Epithelial cell of proximal tubule (primary cell): ENCODE data around the gene PPP1R13B. TPM values are rescaled to one million over a fixed set of nuclear protein-coding genes. Genes with fewer than 3 reads are reported as not detected.
"Not testable (repeated sequence)": the region's sequence is repeated elsewhere in the genome, so short reads cannot be mapped to it uniquely, and the experiment has no call there.

Experiments used
- DNase-seq: peaks from one replicate; pipeline ENCODE4 v3.0.0-alpha.2; 2011; ENCODE audit warnings: low read depth
- H3K4me3 ChIP-seq: 2 replicates; pipeline ENCODE4 v1.5.1; 2011; ENCODE audit warnings: low read depth, mild to moderate bottlenecking, low read length
- total RNA-seq: library from RNA; depleted of rRNA; stranded (reverse); fragments of >200 nt; gene quantifications from 2 replicates; pipeline ENCODE4 v1.2.3, GENCODE V29; 2015
- TF ChIP-seq, protein P1 (sequence below): conservative IDR thresholded peaks from 2 replicates; pipeline ENCODE4 v1.5.1; 2012; ENCODE audit warnings: low read depth, mild to moderate bottlenecking, low read length

Gene PPP1R13B
- total RNA-seq, 1 donor from 2014 or later, result 11.1 TPM

DNA sequence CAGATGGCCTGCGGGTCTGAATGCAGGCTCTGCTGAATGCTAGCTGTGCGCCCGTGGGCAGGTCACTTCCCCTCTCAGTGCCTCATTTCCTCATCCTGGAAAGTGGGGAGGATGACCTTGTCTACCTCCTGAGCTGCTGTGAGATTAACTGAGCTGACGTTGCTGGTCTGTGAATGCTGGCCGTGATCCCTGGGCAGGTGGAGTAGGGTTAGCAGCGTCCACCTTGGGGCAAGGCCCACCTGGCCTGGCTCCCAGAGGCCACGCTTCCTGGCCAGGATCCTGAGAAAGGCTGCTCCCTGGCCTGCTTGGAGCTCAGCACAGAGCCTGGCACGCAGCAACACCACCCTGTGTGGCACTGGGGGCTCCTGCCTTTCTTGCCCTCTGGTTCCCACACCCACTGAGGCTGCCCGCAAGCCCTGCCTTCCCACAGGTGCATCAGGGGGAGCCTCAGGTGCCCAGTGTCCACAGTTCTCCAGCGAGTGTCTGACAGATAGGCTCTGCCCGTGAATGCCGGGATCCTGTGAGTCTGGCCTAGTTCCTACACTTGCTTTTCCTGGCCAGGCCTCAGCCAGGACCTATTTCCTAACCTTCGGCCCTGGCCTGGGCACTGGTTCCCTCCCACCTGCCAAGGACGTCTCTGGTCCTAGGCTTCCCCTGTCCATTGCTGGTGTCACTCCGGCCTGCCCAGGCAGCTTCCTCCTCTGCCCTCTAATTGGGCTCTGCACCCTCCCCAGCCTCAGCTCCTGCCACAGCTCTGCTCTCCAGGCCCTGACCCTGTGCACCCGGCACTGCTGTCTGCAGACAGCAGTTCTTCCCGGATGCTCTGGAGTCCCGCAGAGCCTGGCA, 43.7 kb upstream of the PPP1R13B start:
- TF ChIP-seq, protein P1, sequence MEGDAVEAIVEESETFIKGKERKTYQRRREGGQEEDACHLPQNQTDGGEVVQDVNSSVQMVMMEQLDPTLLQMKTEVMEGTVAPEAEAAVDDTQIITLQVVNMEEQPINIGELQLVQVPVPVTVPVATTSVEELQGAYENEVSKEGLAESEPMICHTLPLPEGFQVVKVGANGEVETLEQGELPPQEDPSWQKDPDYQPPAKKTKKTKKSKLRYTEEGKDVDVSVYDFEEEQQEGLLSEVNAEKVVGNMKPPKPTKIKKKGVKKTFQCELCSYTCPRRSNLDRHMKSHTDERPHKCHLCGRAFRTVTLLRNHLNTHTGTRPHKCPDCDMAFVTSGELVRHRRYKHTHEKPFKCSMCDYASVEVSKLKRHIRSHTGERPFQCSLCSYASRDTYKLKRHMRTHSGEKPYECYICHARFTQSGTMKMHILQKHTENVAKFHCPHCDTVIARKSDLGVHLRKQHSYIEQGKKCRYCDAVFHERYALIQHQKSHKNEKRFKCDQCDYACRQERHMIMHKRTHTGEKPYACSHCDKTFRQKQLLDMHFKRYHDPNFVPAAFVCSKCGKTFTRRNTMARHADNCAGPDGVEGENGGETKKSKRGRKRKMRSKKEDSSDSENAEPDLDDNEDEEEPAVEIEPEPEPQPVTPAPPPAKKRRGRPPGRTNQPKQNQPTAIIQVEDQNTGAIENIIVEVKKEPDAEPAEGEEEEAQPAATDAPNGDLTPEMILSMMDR, result no peak
- H3K4me3 ChIP-seq, result no peak overlapping the region
- no peak for DNase-seq

DNA sequence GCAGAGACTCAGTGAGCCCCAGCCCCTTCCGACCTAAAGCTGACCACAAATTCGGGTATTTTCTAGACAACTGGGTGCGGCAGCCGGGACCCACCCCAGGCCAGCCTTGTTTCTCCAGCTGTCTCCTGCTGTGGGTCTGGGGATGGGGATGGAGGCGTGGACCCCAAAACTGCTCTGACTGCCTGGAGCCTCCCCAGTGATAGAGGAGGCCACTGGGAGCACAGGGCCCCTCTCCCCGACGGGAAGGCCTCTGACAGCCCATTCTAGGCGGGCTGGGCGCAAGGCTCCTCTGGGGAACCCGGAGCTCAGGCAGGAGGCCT, 42.6 kb upstream of the PPP1R13B start:
- TF ChIP-seq, protein P1, result no peak
- no peak for DNase-seq
- no peak overlapping the region for H3K4me3 ChIP-seq

DNA sequence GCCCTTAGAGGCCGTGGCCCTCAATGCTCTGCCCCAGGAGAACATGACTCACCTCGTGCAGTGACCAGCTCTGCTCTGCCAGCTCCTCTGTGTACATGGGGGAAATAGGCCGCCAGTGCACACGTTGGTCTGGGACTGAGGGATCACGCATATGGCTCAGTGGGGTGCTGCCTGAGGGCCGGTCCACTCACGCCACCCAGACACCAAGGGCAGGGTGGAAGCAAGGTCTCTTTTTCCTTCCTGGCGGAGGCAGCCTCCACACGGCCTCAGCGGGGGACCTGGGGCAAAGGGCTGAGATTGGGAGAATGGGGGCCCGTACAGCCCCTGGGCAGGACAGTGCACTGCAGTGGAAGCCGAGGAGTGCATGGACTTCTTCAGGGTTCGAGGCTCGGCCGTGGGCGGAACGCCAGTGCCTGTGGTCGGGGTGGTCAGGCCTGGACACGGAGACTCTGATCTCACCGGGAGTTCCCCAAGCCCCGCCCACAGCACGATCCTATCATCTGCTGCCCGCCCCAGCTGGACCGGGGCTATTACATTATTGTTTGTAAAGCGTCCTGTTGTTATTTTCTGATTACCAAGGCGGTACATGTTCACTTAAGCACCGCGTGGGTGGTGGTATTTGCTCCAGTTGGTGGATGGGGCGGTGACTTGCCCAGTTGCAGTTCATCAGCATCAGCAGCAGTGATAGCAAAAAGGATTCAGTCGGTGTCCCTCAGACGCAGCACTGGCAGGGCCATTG, 42.1 kb upstream of the PPP1R13B start:
- TF ChIP-seq, protein P1, result no peak
- DNase-seq, result no peak
- H3K4me3 ChIP-seq, result peak overlapping the region; percentile 25

DNA sequence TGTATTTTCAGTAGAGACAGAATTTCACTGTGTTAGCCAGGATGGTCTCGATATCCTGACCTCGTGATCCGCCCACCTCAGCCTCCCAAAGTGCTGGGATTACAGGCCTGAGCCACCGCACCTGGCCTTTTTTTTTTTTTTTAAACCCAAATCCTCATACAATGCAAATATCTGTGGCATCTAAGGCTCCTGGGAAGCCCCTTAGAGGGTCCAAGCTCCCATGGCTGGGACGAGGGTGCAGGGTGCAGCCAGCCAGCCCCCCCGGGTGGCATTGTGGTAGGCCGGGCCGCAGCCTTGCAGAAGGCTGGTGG, 41.6 kb upstream of the PPP1R13B start:
- DNase-seq, H3K4me3 ChIP-seq: not testable (repeated sequence)

DNA sequence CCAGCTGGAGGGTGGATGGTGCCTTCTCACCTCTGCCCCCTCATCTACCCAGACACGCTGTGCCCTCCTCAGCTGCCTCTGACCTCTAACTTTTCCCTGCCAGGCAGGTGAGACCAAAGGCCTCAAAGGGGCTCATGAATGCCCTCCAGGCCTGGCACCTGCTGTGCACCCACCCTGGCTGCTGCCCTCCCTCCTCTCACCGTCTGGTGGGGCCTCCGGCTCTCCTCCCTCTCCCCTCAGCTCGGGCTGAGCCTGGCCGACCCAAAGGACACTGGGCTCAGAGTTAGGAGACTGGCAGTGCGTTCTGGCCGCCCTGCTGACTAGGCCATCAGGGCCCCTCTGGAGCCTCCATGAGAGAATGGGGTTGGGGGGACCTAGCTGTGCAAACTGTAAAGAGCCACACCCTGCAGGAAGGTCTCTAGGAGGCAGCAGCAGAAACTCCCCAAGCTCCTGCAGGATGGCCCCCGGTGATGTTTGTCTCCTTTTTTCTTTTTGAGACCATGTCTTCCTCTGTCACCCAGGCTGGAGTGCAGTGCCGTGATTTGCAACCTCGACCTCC, 40.3 kb upstream of the PPP1R13B start:
- TF ChIP-seq, protein P1, result no peak
- no peak for DNase-seq
- H3K4me3 ChIP-seq, result no peak overlapping the region

DNA sequence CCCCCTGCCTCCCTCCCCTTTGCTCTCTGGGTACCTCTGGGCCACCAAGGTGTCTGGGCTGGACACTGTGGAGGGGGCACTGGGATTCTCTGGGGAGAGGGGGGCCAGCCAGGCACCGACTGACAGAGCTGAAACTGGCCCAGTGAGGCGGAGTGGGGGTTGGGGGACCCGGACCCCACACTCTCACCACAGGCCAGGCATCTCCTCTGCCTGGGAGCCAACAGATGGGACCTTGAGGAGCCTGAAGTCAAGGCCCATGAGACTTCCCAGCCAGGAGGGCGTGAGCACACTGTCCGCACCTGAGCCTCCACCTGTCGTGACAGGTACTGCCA, 39.8 kb upstream of the PPP1R13B start:
- H3K4me3 ChIP-seq, result no peak overlapping the region
- TF ChIP-seq, protein P1, result no peak
- DNase-seq, result no peak

DNA sequence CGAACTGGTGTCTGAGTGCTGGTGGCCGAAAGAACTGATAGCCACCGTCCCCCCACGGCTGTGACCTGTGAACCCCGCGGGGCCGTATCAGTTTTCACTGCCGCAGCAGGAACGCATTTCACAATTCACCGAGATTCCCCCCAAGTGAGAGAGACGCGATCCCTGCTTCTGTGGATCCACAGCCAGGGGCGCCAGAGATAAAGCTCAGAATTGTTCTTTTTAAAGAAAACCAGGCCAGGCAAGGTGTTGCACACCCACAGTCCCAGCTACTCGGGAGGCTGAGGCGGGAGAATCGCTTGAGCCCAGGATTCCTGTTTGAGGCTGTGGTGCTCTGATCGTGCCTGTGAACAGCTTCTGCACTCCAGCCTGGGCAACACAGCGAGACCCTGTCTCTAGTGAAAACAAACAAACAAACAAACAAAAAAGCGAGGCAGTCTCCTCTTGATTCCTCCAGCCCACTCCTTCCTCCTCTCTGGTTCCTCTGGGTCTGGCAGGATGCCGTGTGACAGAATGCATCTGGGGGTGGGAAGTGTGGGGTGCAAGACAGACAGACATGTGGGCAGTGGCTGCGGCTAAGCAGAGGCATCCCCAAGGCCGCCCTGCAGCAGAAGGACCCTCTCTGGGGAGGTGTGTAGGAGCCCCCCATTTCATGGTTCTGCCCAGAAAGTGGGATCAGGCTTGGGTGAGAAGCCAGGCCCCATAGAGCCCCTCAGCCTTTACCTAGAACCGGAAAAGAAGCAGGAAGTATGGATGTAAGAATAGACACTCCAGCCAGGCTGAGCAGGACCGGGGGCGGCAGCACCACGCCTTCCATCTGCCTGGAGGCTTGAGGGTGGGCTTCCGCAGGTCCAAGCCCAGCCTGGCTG, 39.2 kb upstream of the PPP1R13B start:
- no peak for DNase-seq
- TF ChIP-seq, protein P1, result peak; percentile 19
- no peak overlapping the region for H3K4me3 ChIP-seq
